HG02571 (cell line): Measurements from ENCODE around the gene SAMD5.

Source experiments
- ATAC-seq: cut with Tn5 transposase; IDR thresholded peaks from one replicate; pipeline ENCODE4 v1.9.1; 2021; ENCODE audit warnings: mild to moderate bottlenecking, moderate library complexity; ENCODE audit not compliant: unreplicated experiment

Gene SAMD5

DNA sequence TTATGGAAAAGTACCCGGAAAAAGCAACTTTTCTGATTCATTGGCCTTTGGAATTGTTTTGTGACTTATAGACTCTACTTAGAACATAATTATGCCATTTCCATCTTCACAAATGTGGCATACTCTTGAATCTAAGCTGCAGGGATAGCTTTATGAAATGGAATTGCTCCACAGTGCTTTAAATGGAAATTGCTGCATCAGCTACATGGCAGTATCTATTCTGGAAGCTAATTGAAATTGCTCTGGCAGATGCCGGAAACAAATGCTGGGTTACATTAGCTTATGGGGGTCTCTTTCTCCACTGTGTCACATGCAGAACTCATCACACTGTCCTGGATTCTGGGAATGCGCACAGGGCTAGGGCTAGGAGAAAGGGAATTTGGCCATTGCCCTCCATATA is 108.9 kb downstream of the SAMD5 start:
- no peak for ATAC-seq

DNA sequence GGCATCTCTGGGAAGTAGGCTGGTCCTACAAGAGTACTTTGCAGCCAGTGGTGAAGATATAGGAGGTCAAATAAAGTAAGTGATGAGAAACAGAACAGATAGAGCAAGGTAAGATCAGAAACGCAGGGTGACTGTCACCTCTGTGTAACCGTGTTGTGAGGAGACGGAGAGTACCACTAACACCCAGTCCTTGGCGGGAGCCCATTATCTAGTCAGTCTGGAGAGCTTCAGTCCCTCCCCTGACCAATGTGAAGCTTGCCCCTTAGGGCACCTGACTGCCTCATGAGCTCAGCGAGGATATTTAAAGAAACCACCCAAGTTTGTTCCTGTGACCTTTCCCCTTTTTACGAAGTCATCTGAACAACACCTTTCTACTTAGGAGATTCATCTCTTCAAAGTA is 110.0 kb downstream of the SAMD5 start:
- ATAC-seq, result no peak

DNA sequence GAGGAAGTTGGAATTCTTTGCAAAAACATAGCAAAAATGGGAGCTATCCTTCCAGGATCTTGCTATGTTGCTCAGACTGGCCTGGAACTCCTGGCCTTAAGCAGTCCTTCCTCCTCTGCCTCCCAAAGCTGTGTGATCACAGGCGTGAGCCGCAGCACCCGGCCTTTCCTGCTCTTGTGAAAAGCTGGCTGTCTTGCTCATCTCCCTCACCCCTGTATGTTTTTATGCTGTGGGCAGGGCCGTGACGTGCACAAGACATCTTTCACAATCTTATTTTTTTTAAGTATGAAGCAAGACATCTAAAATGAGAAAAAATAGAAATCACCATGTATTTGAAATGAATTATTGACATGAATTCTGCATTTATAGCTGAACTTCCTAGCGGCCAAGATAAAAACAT is 110.4 kb downstream of the SAMD5 start:
- ATAC-seq, result no peak
